MM.1S (cell line): ENCODE measurements around the gene CNOT8.

ENCODE experiments used
- EZH2 ChIP-seq: fragments of 300-600 bp; sonication (generic); optimal IDR thresholded peaks from 2 replicates; pipeline ENCODE3; 2017; ENCODE audit warnings: low read depth, mild to moderate bottlenecking, antibody characterized with exemption, low read length, mixed read lengths
- TF ChIP-seq, protein P1 (sequence below): fragments of 300-600 bp; sonication (generic); IDR thresholded peaks from 2 replicates; pipeline ENCODE4 v1.5.1; 2016; ENCODE audit warnings: antibody characterized with exemption, low read length, mixed read lengths

DNA sequence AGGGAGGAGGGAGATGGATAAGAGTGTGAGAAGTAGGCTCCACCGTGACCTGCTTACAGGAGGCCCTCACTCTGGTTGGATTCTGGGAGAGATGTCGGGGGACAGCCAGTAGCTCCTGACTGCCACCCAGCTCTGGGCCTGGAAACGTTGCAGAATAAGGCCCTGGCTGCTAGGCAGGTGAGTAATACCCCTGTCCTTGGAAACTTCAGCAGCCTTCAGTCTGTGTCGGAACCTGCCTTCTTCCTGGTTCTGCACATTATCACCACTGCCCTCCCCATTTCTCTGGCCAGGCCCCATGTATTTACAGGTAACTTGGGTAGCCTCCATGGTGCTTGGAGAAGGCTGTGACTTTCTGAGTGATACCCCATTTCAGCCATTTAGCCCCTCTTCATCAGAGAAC is 34.8 kb upstream of the CNOT8 start:
- no peak for TF ChIP-seq EZH2
- TF ChIP-seq, protein P1, sequence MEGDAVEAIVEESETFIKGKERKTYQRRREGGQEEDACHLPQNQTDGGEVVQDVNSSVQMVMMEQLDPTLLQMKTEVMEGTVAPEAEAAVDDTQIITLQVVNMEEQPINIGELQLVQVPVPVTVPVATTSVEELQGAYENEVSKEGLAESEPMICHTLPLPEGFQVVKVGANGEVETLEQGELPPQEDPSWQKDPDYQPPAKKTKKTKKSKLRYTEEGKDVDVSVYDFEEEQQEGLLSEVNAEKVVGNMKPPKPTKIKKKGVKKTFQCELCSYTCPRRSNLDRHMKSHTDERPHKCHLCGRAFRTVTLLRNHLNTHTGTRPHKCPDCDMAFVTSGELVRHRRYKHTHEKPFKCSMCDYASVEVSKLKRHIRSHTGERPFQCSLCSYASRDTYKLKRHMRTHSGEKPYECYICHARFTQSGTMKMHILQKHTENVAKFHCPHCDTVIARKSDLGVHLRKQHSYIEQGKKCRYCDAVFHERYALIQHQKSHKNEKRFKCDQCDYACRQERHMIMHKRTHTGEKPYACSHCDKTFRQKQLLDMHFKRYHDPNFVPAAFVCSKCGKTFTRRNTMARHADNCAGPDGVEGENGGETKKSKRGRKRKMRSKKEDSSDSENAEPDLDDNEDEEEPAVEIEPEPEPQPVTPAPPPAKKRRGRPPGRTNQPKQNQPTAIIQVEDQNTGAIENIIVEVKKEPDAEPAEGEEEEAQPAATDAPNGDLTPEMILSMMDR = no peak
